B cell (primary cell): ENCODE measurements around the gene SORL1. TPM values are rescaled to one million over a fixed set of nuclear protein-coding genes. Genes with fewer than 3 reads are reported as not detected.

Source experiments
- ATAC-seq: fragments of 200-7000 bp; cut with Tn5 transposase; one replicate; pipeline ENCODE4 v1.10.0; 2021; ENCODE audit warnings: low read depth, mild to moderate bottlenecking, moderate number of reproducible peaks, moderate library complexity
- CTCF ChIA-PET: fragments of 350-600 bp; sonication (Branson Sonifier 250); formaldehyde crosslinking; loops from one replicate; lab custom pipeline; 2021; ENCODE audit warnings: antibody characterized with exemption, inconsistent platforms; lab: Charles Lee
- POLR2A ChIA-PET: fragments of 350-600 bp; sonication (Branson Sonifier 250); formaldehyde crosslinking; loops from one replicate; lab custom pipeline; 2021; ENCODE audit warnings: antibody characterized with exemption; lab: Charles Lee
- DNase-seq: peaks from one replicate; pipeline ENCODE4 v3.0.0; 2013
- H2AFZ ChIP-seq: 2 replicates; pipeline ENCODE4 v1.6.1; 2012; ENCODE audit warnings: mild to moderate bottlenecking, low read depth, low read length; ENCODE audit not compliant: insufficient read depth, poor library complexity, severe bottlenecking
- H3K27ac ChIP-seq, 2 donors: 1 replicate in 1 of 2; 2 replicates in 1 of 2; pipeline ENCODE4 v1.5.1; 2012 to 2013; ENCODE audit warnings: low read length in 2 of 2, mild to moderate bottlenecking in 2 of 2, moderate library complexity in 1 of 2
- H3K27me3 ChIP-seq, 4 experiments: fragments of 200-600 bp in 1 of 4; sonication (generic) in 1 of 4; replicated peaks in 1 of 4; 1 replicate in 2 of 4; 2 replicates in 2 of 4; pipeline versions ENCODE4 v1.6.1 to v1.7.0; 2013 to 2016; ENCODE audit warnings: low read length in 3 of 4, mild to moderate bottlenecking in 2 of 4, mixed read lengths in 1 of 4, moderate library complexity in 1 of 4; ENCODE audit not compliant: insufficient read depth in 4 of 4, control insufficient read depth in 3 of 4; ENCODE audit errors: control extremely low read depth in 1 of 4
- H3K36me3 ChIP-seq, 2 experiments: replicated peaks in 1 of 2; 1 replicate in 1 of 2; 2 replicates in 1 of 2; pipeline versions ENCODE4 v1.6.1 to v1.7.1; 2013; ENCODE audit warnings: low read length in 1 of 2; ENCODE audit not compliant: insufficient read depth in 2 of 2, control insufficient read depth in 1 of 2; ENCODE audit errors: control extremely low read depth in 1 of 2, extremely low read depth in 1 of 2
- H3K4me1 ChIP-seq, 2 donors: fragments of 200-600 bp in 1 of 2; sonication (generic) in 1 of 2; 1 replicate in 1 of 2; 2 replicates in 1 of 2; pipeline versions ENCODE4 v1.5.1 to v1.6.1; 2013 to 2017; ENCODE audit warnings: low read length in 2 of 2; ENCODE audit not compliant: control insufficient read depth in 2 of 2, insufficient read depth in 2 of 2
- H3K4me2 ChIP-seq: replicated peaks from 2 replicates; pipeline ENCODE3; 2012; ENCODE audit warnings: mild to moderate bottlenecking, low read depth, low read length; ENCODE audit not compliant: poor library complexity, severe bottlenecking
- H3K4me3 ChIP-seq, 5 experiments: fragments of 200-600 bp in 1 of 5; sonication (generic) in 1 of 5; 1 replicate in 3 of 5; 2 replicates in 2 of 5; pipeline versions ENCODE4 v1.5.1 to v1.7.0; 2011 to 2016; ENCODE audit warnings: low read length in 4 of 5, mild to moderate bottlenecking in 4 of 5, low read depth in 2 of 5, control low read depth in 1 of 5, moderate library complexity in 1 of 5; ENCODE audit not compliant: insufficient read depth in 1 of 5; ENCODE audit errors: control extremely low read depth in 1 of 5, extremely low read depth in 1 of 5
- H3K79me2 ChIP-seq: fragments of 200-600 bp; sonication (generic); one replicate; pipeline ENCODE4 v1.6.0; 2016; ENCODE audit warnings: low read length; ENCODE audit not compliant: control insufficient read depth, insufficient read depth
- H3K9ac ChIP-seq: fragments of 200-600 bp; sonication (generic); 2 replicates; pipeline ENCODE4 v1.6.1; 2017; ENCODE audit warnings: mild to moderate bottlenecking, low read length, moderate library complexity
- H3K9me3 ChIP-seq, 3 donors: one replicate each; pipeline versions ENCODE4 v1.6.1 to v1.7.1; 2013; ENCODE audit warnings: low read length in 2 of 3; ENCODE audit not compliant: control insufficient read depth in 2 of 3, insufficient read depth in 1 of 3; ENCODE audit errors: control extremely low read depth in 1 of 3
- H4K20me1 ChIP-seq: 2 replicates; pipeline ENCODE4 v1.6.0; 2012; ENCODE audit warnings: mild to moderate bottlenecking, low read length; ENCODE audit not compliant: insufficient read depth, control insufficient read depth, poor library complexity, severe bottlenecking
- H3K27ac Mint-ChIP-seq: one replicate; pipeline ENCODE4 v1.8.0; 2021; ENCODE audit warnings: mixed read lengths
- H3K27me3 Mint-ChIP-seq: one replicate; pipeline ENCODE4 v1.8.0; 2021; ENCODE audit warnings: mixed read lengths
- H3K4me1 Mint-ChIP-seq: one replicate; pipeline ENCODE4 v1.8.0; 2021; ENCODE audit warnings: mixed read lengths
- H3K4me3 Mint-ChIP-seq: one replicate; pipeline ENCODE4 v1.8.0; 2021; ENCODE audit warnings: mixed read lengths
- H3K9me3 Mint-ChIP-seq: one replicate; pipeline ENCODE4 v1.8.0; 2022; ENCODE audit warnings: mixed read lengths; ENCODE audit not compliant: insufficient read depth
- EZH2 ChIP-seq: IDR thresholded peaks from 2 replicates; pipeline ENCODE4 v1.6.1; 2012; ENCODE audit warnings: borderline replicate concordance, low read depth, mild to moderate bottlenecking, moderate library complexity, low read length; ENCODE audit not compliant: insufficient read depth, poor library complexity, severe bottlenecking
- WGBS: methylation state at CpG from one replicate; pipeline ENCODE4 v1.1.5; 2013; ENCODE audit warnings: missing lambda C conversion rate; ENCODE audit not compliant: insufficient coverage; 5-methylcytosine and 5-hydroxymethylcytosine counted together
- intact Hi-C: fragments of 100-400 bp; cut with micrococcal nuclease; formaldehyde crosslinking; loops from one replicate; pipeline ENCODE4 v1.10.0; 2022
- polyA plus RNA-seq: library from polyadenylated mRNA; depleted of rRNA; stranded (reverse); fragments of >200 nt; gene quantifications from 2 replicates; pipeline ENCODE4 v1.2.3, GENCODE V29; 2012
- total RNA-seq, 2 donors: library from RNA; stranded (reverse); fragments of 120-200 nt in 1 of 2; gene quantifications; 1 replicate in 1 of 2; 2 replicates in 1 of 2; pipeline versions ENCODE4 v1.2.3 to v1.2.4, GENCODE V29; 2013 to 2022
- TF ChIP-seq, protein P1 (sequence below): fragments of 200-600 bp; IDR thresholded peaks from one replicate; pipeline ENCODE4 v1.8.0; 2022; ENCODE audit warnings: antibody characterized with exemption, mild to moderate bottlenecking

SORL1 gene
- total and polyA plus RNA-seq, 2 donors (not counting 1 experiment from before 2014, with no cell fraction given): 13.0 to 396 TPM

GRCh38 chr11:121517996-121518395, 65.9 kb downstream of the SORL1 start:
- Mint-ChIP-seq H3K4me3 (no peak overlapping the region), H3K27ac (no peak overlapping the region), H3K4me1 (peaks cover 30% of the 10 kb centered on the region), H3K27me3 (no peaks in the 10 kb centered on the region), H3K9me3 (no peaks in the 10 kb centered on the region)
- Histone ChIP-seq H2AFZ (no peak overlapping the region), H3K4me1 (peaks cover 19 to 21% of the 10 kb centered on the region in 2 donors), H3K9ac (no peak overlapping the region), H4K20me1 (peaks cover 3% of the 10 kb centered on the region), H3K36me3 (peaks cover 15 to 43% of the 10 kb centered on the region in 2 experiments), H3K79me2 (peaks cover 42% of the 10 kb centered on the region), H3K9me3 (no peaks in the 10 kb centered on the region), H3K4me2 (no peak overlapping the region), H3K27me3 (no peaks in the 10 kb centered on the region), H3K27ac (no peak overlapping the region), H3K4me3 (no peak overlapping the region)
- intact Hi-C loops: no loop called here
- POLR2A ChIA-PET: no interaction called here
- 83% methylated on average over 1 of the region's 1 CpG for WGBS
- TF ChIP-seq, protein P1, sequence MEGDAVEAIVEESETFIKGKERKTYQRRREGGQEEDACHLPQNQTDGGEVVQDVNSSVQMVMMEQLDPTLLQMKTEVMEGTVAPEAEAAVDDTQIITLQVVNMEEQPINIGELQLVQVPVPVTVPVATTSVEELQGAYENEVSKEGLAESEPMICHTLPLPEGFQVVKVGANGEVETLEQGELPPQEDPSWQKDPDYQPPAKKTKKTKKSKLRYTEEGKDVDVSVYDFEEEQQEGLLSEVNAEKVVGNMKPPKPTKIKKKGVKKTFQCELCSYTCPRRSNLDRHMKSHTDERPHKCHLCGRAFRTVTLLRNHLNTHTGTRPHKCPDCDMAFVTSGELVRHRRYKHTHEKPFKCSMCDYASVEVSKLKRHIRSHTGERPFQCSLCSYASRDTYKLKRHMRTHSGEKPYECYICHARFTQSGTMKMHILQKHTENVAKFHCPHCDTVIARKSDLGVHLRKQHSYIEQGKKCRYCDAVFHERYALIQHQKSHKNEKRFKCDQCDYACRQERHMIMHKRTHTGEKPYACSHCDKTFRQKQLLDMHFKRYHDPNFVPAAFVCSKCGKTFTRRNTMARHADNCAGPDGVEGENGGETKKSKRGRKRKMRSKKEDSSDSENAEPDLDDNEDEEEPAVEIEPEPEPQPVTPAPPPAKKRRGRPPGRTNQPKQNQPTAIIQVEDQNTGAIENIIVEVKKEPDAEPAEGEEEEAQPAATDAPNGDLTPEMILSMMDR: no peak
- no peak for TF ChIP-seq EZH2
- CTCF ChIA-PET: interaction anchor here (1.2 kb wide), 1 partner anchor 23 kb away, joined by 3 read pairs; no protein-coding TSS in a partner anchor
- ATAC-seq: no peak
- no peak for DNase-seq

GRCh38 chr11:121520243-121521144, 68.4 kb downstream of the SORL1 start:
- Histone ChIP-seq H3K9me3 (peaks cover 2 to 9% (median 5%) of the 10 kb centered on the region in 3 donors), H3K27me3 (no peaks in the 10 kb centered on the region), H3K36me3 (peaks cover 21 to 39% of the 10 kb centered on the region in 2 experiments), H2AFZ (no peak overlapping the region), H3K9ac (no peak overlapping the region), H3K4me2 (peak overlapping the region; percentile 13), H3K4me3 (no peak overlapping the region), H4K20me1 (no peaks in the 10 kb centered on the region), H3K27ac (no peak overlapping the region), H3K4me1 (peaks cover 22 to 24% of the 10 kb centered on the region in 2 donors), H3K79me2 (peaks cover 20% of the 10 kb centered on the region)
- ATAC-seq (no peak), DNase-seq (no peak)
- Mint-ChIP-seq H3K4me1 (peaks cover 31% of the 10 kb centered on the region), H3K27me3 (no peaks in the 10 kb centered on the region), H3K27ac (no peak overlapping the region), H3K9me3 (peaks cover 4% of the 10 kb centered on the region), H3K4me3 (no peak overlapping the region)
- WGBS: 100% methylated on average over 2 of the region's 4 CpGs
- POLR2A ChIA-PET: no interaction called here
- intact Hi-C loops: no loop called here
- CTCF ChIA-PET: interaction anchor here (1.2 kb wide), 1 partner anchor 9 kb away, joined by 3 read pairs; no protein-coding TSS in a partner anchor
- TF ChIP-seq, protein P1: no peak
- no peak for TF ChIP-seq EZH2
